GM06990 (cell line): Measurements from ENCODE around the gene HYPK.

Experiments used
- DNase-seq: peaks from one replicate; pipeline ENCODE4 v3.0.0-alpha.2; 2011; ENCODE audit not compliant: insufficient read length; ENCODE audit errors: extremely low read depth
- H3K27me3 ChIP-seq: replicated peaks from 2 replicates; pipeline ENCODE4 v1.6.0; 2011; ENCODE audit warnings: low read length; ENCODE audit not compliant: control insufficient read depth, insufficient read depth
- H3K36me3 ChIP-seq: 2 replicates; pipeline ENCODE4 v1.5.1; 2011; ENCODE audit warnings: low read length; ENCODE audit not compliant: control insufficient read depth, insufficient read depth
- H3K4me3 ChIP-seq: replicated peaks from 2 replicates; pipeline ENCODE4 v1.5.1; 2011; ENCODE audit warnings: low read depth, mild to moderate bottlenecking, control low read depth, low read length
- CTCF ChIP-seq: IDR thresholded peaks from 2 replicates; pipeline ENCODE4 v1.5.1; 2011; ENCODE audit warnings: low read length, control low read depth, mild to moderate bottlenecking, inconsistent platforms; ENCODE audit not compliant: insufficient read depth, poor library complexity, severe bottlenecking

The HYPK gene

GRCh38 chr15:43852607-43853006 is 52.2 kb downstream of the HYPK start:
- no peaks in the 10 kb centered on the region for H3K27me3 ChIP-seq
- DNase-seq: no peak
- no peak for TF ChIP-seq CTCF
- H3K4me3 ChIP-seq: no peak overlapping the region
- H3K36me3 ChIP-seq: peaks cover 4% of the 10 kb centered on the region
